OCI-LY7 (cell line): Measurements from ENCODE around the gene LAMP5. TPM values are rescaled to one million over a fixed set of nuclear protein-coding genes. Genes with fewer than 3 reads are reported as not detected.

Experiments used
- BruUV-seq: library from RNA; stranded (reverse); fragments of 400-500 nt; replicated peaks from 2 replicates; lab custom pipeline; 2021; lab: Mats Ljungman, UMichigan
- CTCF ChIA-PET: fragments of 300-600 bp; sonication (Branson Sonifier 250); formaldehyde crosslinking; loops from one replicate; lab custom pipeline; 2022; ENCODE audit warnings: antibody characterized with exemption; ENCODE audit not compliant: unreplicated experiment; lab: Charles Lee
- POLR2A ChIA-PET: fragments of 300-600 bp; sonication (Branson Sonifier 250); formaldehyde crosslinking; loops from one replicate; lab custom pipeline; 2022; ENCODE audit warnings: antibody characterized with exemption; lab: Charles Lee
- DNase-seq: peaks from one replicate; pipeline ENCODE4 v3.0.0-alpha.2; 2015; ENCODE audit warnings: low spot score
- H2AFZ ChIP-seq: fragments of 200-600 bp; sonication (generic), shearing (Covaris generic); 2 replicates; pipeline ENCODE4 v1.6.1; 2014; ENCODE audit warnings: mild to moderate bottlenecking, antibody characterized with exemption, low read length, moderate library complexity
- H3K27ac ChIP-seq: fragments of 200-600 bp; sonication (generic); 2 replicates; pipeline ENCODE4 v1.5.1; 2014; ENCODE audit warnings: mixed run types, low read depth, mild to moderate bottlenecking, moderate library complexity, low read length, inconsistent platforms; ENCODE audit not compliant: poor library complexity, severe bottlenecking
- H3K36me3 ChIP-seq: fragments of 200-600 bp; sonication (generic); 2 replicates; pipeline ENCODE4 v1.6.1; 2014; ENCODE audit warnings: mild to moderate bottlenecking, antibody characterized with exemption, low read length, moderate library complexity, mixed read lengths; ENCODE audit not compliant: insufficient read depth
- H3K4me1 ChIP-seq: fragments of 200-600 bp; sonication (generic); 2 replicates; pipeline ENCODE4 v1.5.1; 2014; ENCODE audit warnings: mild to moderate bottlenecking, low read length; ENCODE audit not compliant: insufficient read depth, poor library complexity, severe bottlenecking
- H3K4me2 ChIP-seq: fragments of 200-600 bp; sonication (generic); 2 replicates; pipeline ENCODE4 v1.6.1; 2014; ENCODE audit warnings: mild to moderate bottlenecking, low read length
- H3K4me3 ChIP-seq: fragments of 200-600 bp; sonication (generic); 2 replicates; pipeline ENCODE4 v1.5.1; 2014; ENCODE audit warnings: mild to moderate bottlenecking, low read depth, low read length; ENCODE audit not compliant: poor library complexity, severe bottlenecking
- H3K79me2 ChIP-seq: fragments of 200-600 bp; sonication (generic); 2 replicates; pipeline ENCODE4 v1.6.1; 2016; ENCODE audit warnings: low read depth, mild to moderate bottlenecking, low read length, moderate library complexity, mixed read lengths; ENCODE audit not compliant: insufficient read depth
- H3K9me2 ChIP-seq: fragments of 200-600 bp; sonication (generic); 2 replicates; pipeline ENCODE4 v1.6.1; 2016; ENCODE audit warnings: mild to moderate bottlenecking, low read length, mixed read lengths; ENCODE audit not compliant: insufficient read depth
- H3K9me3 ChIP-seq: fragments of 200-600 bp; sonication (generic); 2 replicates; pipeline ENCODE4 v1.6.1; 2014; ENCODE audit warnings: mild to moderate bottlenecking, mixed run types, low read length, mixed read lengths
- H4K20me1 ChIP-seq: fragments of 200-600 bp; sonication (generic); 2 replicates; pipeline ENCODE4 v1.6.1; 2014; ENCODE audit warnings: mild to moderate bottlenecking, antibody characterized with exemption, low read length, moderate library complexity, mixed read lengths; ENCODE audit not compliant: insufficient read depth
- EZH2phosphoT487 ChIP-seq: fragments of 200-600 bp; sonication (generic); IDR thresholded peaks from 2 replicates; pipeline ENCODE4 v1.6.1; 2018; ENCODE audit warnings: low read depth, borderline replicate concordance, mild to moderate bottlenecking, mixed run types, antibody characterized with exemption, low read length, moderate library complexity, mixed read lengths
- intact Hi-C: fragments of 100-400 bp; cut with micrococcal nuclease; formaldehyde crosslinking; loops from one replicate; pipeline ENCODE4 v1.10.0; 2022; ENCODE audit not compliant: unreplicated experiment
- total RNA-seq, 2 experiments: library from RNA; depleted of rRNA in 1 of 2; stranded (reverse); fragments of >200 nt in 1 of 2; shearing (Covaris generic) in 1 of 2; gene quantifications; 2 replicates each; pipeline ENCODE4 v1.2.3, GENCODE V29; 2014 to 2022
- TF ChIP-seq, protein P1 (sequence below): fragments of 200-600 bp; sonication (generic); conservative IDR thresholded peaks from 2 replicates; pipeline ENCODE4 v1.5.1; 2014; ENCODE audit warnings: mild to moderate bottlenecking, antibody characterized with exemption, low read length, moderate library complexity, mixed read lengths

LAMP5 gene
- total RNA-seq, 2 experiments from 2014 or later = not detected

DNA sequence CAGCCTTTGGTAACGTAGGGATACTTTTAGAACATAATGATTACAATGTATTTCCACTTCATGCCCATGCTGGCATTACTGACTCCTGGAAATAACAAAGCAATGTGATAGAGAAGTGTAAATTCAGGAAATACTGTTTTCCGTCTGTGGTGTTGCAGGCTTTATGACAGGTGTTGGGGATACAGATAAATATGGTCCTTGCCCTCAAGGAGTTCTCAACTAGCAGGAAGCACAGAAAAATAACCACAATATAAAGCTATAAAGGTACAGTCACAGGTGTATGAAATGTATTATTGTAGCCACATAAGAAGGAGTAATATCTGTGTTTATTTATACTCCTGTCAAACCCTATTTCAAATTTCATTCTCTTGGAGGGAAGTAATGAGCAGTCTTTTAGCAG is 12.9 kb upstream of the LAMP5 start:
- Histone ChIP-seq H3K36me3 (no peaks in the 10 kb centered on the region), H3K4me2 (no peak overlapping the region), H3K9me2 (no peaks in the 10 kb centered on the region), H3K79me2 (no peaks in the 10 kb centered on the region), H3K4me1 (no peaks in the 10 kb centered on the region), H3K9me3 (no peaks in the 10 kb centered on the region), H4K20me1 (no peaks in the 10 kb centered on the region), H2AFZ (no peak overlapping the region), H3K4me3 (no peak overlapping the region), H3K27ac (no peak overlapping the region)
- intact Hi-C loops = no loop called here
- no peak for DNase-seq
- ChIA-PET POLR2A (no interaction called here), CTCF (no interaction called here)
- TF ChIP-seq, protein P1, sequence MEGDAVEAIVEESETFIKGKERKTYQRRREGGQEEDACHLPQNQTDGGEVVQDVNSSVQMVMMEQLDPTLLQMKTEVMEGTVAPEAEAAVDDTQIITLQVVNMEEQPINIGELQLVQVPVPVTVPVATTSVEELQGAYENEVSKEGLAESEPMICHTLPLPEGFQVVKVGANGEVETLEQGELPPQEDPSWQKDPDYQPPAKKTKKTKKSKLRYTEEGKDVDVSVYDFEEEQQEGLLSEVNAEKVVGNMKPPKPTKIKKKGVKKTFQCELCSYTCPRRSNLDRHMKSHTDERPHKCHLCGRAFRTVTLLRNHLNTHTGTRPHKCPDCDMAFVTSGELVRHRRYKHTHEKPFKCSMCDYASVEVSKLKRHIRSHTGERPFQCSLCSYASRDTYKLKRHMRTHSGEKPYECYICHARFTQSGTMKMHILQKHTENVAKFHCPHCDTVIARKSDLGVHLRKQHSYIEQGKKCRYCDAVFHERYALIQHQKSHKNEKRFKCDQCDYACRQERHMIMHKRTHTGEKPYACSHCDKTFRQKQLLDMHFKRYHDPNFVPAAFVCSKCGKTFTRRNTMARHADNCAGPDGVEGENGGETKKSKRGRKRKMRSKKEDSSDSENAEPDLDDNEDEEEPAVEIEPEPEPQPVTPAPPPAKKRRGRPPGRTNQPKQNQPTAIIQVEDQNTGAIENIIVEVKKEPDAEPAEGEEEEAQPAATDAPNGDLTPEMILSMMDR = no peak
- no peak for TF ChIP-seq EZH2phosphoT487
- no TSS peak for BruUV-seq

DNA sequence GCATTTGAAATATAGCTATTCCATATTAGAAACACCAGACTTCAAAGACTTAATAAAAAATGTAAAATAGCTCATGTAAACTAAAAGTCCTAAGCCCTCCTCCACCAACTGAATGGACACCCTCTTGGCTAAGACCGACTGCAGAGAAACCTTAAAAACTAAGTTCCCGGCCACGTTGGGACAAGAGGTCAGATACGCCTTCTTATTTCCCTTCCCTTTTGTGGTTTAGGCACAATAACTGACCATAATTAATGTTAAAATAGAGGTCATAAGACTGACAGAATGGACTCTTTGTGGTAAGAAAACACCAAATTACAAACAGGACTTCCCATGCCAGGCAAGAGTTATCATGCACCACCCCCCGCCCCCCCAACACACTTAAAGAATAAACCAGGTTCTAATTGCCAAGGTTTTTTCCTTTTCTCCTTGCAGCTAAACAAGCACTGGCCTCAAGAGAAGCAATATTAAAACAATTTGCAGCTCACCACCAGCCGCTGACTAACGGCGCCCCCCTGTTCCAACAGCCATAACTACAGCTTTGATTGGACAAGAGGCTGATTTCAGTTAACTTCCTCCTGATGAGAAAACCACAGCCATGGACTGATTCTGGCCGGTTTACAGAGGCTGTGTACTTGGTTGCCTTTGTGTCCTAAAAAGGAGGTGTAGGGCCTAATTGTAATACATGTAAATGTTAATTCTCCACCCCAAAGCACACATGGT is 10.7 kb upstream of the LAMP5 start:
- Histone ChIP-seq H3K9me2 (no peaks in the 10 kb centered on the region), H3K79me2 (no peaks in the 10 kb centered on the region), H3K9me3 (no peaks in the 10 kb centered on the region), H3K4me1 (no peaks in the 10 kb centered on the region), H2AFZ (no peak overlapping the region), H4K20me1 (no peaks in the 10 kb centered on the region), H3K27ac (no peak overlapping the region), H3K4me3 (no peak overlapping the region), H3K36me3 (no peaks in the 10 kb centered on the region), H3K4me2 (no peak overlapping the region)
- DNase-seq = no peak
- no peak for TF ChIP-seq EZH2phosphoT487
- TF ChIP-seq, protein P1 = peak; percentile 40; the same call in 1 of the 2 replicates
- ChIA-PET POLR2A (no interaction called here), CTCF (interaction anchor here (0.6 kb wide), 1 partner anchor 575 kb away, joined by 3 read pairs; no protein-coding TSS in a partner anchor)
- BruUV-seq = no TSS peak
- intact Hi-C loops = no loop called here

DNA sequence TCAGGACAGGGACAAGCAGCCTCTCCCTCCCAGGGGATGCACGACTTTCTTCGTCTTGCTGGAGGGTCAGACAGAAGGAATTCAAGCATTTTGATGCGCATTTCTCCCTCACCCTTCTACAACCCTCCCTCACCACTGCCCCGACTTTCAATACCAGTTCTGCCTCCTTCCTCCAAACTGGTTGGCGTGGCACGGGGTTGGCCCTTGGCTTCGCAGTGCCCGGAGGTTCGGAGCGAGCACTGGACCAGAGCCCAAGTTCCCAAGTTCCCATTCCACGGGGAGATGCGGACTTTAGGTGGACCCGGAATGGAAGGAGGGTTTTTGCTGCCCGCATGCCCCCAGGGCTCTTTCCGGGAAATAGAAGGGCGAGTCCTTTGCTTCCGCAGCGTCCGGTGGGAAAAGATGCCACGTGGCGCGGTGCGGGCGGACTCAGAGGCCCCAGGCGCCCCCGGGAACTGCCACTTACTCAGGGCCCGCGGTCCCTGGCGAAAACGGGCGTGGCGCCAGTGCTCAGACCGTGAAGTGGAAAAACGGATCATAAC is 8.0 kb upstream of the LAMP5 start:
- H3K4me3 ChIP-seq = no peak overlapping the region
- H3K36me3 ChIP-seq = no peaks in the 10 kb centered on the region
- TF ChIP-seq, protein P1 = no peak
- no peak for TF ChIP-seq EZH2phosphoT487
- H3K79me2 ChIP-seq = no peaks in the 10 kb centered on the region
- H3K27ac ChIP-seq = no peak overlapping the region
- H2AFZ ChIP-seq = no peak overlapping the region
- no TSS peak for BruUV-seq
- DNase-seq = no peak
- CTCF ChIA-PET = no interaction called here
- intact Hi-C loops = no loop called here
- no peak overlapping the region for H3K4me2 ChIP-seq
- no peaks in the 10 kb centered on the region for H4K20me1 ChIP-seq
- H3K4me1 ChIP-seq = peaks cover 2% of the 10 kb centered on the region
- POLR2A ChIA-PET = no interaction called here
- no peaks in the 10 kb centered on the region for H3K9me3 ChIP-seq
- H3K9me2 ChIP-seq = no peaks in the 10 kb centered on the region
